ENCODE results near the gene MGRN1.

- no peak for TF ChIP-seq CTCF (IDR thresholded peaks at IDR 0.05)
- TF ChIP-seq EP300 (IDR thresholded peaks at IDR 0.05): no peak
These were observed 40.7 kb upstream of the MGRN1 start for GRCh38 chr16:4583906-4584305.

Measured in upper lobe of left lung (tissue), 4 donors.